HG03575 (cell line): ENCODE data around the gene VRK1.

ENCODE experiments used
- ATAC-seq: cut with Tn5 transposase; IDR thresholded peaks from one replicate; pipeline ENCODE4 v1.9.1; 2021; ENCODE audit not compliant: unreplicated experiment, insufficient number of reproducible peaks, low FRiP score; ENCODE audit errors: extremely low read depth

The VRK1 gene

DNA sequence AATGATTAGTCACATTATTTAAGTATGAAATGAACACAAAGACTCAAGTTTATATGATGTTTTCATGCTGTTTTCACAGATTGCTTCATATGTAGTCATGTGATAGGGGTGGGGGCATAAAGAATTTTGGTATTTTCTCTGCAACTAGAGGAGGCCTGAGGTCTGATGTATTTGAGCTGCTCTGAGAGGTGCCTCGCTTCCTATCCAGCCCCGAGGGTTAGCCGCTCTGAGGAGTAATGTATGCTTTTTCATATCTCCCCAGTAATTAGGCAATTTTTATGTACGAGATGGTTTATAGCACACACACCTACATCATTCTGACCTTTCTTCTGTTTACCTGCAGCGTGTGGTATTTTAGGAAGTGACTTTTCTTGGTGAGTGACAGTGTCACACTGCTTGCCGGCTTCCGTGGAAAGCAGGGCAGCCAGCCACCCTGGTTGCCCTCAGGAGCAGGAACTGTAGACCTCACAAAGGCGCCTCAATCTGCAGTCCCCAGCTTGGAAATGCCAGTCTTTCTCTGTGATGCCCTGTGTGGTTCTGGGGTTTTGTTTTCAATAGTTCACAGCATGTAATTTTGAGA is 106.4 kb downstream of the VRK1 start:
- no peak for ATAC-seq

- no peak for ATAC-seq
Measured at GRCh38 chr14:96904201-96904600, 107.0 kb downstream of the VRK1 start.

DNA sequence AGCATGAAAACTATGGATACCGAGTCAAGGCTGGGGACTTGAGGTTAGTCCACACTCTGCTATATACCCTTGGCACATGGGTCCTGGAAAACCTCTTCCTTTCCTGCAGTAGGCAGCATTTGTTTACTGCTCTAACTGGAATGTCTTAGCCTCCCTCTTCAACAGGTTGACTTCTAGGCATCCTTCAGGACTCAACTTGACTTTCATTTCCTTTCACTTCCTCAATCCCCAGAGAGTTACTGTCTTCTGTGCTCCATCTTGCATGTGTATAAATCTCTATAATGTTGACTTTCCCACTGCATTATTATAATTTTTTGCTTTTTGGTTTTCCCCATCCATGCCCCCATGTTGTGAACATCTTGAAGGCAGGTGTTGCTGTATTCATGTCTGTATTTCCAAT is 107.9 kb downstream of the VRK1 start:
- ATAC-seq: no peak

DNA sequence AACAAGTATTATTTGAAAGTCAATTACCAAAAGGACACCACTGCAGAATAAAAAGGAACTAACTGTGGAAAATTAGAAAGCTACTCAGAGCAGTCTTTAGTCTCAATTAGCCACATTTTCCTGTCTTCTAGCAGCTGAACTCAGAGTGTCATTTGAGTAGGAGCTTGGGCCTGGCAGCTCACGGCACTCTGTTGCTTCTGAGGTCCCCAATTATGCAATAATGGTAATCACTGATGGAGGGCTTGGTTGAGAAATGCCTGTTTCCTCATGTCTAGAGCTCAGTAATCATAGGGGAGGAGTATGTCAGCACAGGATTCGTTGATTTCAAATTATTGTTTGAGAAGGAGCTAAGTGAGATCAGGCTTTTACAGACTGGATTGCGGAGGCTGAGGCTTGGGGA is 108.6 kb downstream of the VRK1 start:
- ATAC-seq: no peak

DNA sequence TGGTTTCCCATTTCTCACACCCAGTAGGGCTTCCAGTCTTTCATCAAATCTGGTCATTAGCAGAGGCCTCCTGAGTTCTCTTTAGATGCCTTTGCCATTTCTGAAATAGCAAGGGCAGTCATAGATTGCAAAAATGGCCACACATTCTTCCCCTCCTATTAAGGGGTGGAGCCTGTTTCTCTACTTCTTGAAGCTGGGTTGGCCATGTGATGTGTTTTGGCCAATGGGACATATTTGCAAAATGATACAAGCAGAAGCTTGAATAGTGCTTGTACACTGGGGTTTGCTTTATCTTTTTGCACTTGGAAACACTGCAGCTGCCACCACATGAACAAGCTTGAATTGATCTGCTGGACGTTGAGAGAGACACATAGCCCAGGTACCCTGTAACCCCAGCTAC is 109.3 kb downstream of the VRK1 start:
- no peak for ATAC-seq

DNA sequence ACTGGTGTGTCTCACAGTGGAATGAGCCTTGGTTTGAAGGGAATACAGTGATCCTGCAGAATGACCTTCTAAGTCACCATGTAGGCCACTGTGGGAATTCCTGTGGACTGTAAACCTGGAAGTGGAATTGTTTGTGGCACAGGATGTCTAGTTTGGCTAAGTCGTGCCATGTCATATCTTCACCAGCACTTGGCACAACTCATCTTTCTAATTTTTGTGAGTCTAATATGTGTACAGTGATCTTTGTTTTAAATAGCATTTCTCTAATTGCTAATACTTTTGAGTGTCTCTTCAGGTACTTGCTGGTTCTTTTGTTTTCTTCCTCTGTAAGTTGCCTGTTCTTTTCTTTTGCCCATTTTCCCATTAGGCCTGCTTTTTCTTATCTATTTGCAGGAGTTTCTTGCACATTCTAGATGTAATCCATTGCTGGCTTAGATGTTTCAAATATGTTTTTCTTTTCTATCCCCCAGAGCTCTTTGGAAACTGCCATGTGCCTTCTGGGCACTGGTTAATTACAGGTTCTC is 112.7 kb downstream of the VRK1 start:
- no peak for ATAC-seq

DNA sequence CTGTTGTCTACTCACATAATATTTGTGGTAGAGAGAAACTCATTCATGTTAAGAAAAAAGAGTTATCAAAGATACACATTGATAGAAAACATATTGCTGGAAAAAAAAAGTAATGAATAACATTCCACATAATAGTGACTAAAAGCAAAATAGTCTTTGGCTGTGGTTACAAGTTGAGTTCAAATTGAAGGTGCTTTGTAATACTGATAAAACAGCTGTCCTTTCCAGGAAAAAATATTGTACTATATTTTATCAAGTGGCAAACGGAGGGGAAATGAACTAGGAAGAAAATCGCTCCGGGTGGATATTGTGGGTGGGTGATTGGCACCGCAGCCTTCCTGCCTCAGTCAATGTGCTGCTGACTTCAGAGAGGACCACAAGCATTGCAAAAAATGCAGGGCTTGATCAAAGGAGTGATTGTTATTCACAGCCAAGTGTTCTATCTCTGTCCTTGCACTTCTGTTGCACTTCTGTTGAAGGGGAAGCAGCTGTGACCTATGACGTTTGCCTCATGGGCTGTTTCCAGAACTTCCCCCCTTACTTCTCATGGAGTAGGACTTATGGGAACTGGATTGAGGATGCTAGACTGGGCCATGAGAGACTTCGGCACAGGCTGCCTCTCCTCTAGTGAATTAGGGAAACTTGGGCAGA is 114.4 kb downstream of the VRK1 start:
- ATAC-seq: no peak

GRCh38 chr14:96914571-96915128 is 117.5 kb downstream of the VRK1 start:
- ATAC-seq: no peak

GRCh38 chr14:96915478-96915877 is 118.3 kb downstream of the VRK1 start:
- ATAC-seq: no peak

DNA sequence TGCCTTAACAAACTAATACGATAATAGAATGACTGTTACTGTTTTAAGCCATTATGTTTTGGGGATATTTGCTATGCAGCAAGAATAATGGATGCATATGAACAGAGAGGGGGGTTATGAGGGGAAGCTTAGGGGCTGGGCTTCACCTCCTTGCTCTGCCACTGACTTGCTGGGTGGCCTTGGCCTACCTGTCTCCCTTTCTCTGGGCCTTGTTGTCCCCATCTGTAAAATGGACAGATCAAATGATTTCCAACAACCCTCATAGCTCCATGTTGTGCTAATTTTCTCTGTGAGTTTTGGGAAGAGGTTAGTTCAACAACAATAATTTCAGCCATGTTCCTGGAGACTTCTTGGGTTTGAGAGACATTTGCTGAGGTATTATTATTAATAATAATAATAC is 119.6 kb downstream of the VRK1 start:
- ATAC-seq: no peak

GRCh38 chr14:96917442-96917963 is 120.3 kb downstream of the VRK1 start:
- no peak for ATAC-seq

DNA sequence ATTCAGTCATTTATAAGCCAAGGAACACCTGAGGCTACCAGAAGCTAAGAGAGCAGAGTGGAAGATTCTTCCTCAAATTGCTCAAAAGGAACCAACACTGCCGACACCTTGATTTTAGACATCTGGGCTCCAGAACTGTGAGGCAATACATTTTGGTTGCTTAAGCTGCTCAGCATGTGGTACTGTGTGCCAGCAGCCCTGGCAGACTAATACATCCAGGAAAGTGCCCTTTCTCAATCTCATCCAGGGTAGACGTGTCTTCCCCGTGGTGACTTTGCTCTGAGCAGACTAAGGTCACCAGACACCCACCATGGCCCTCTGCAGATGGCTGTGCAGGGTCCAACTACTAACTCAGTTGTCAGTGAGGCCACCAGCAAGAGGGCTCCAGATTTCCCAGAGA is 122.8 kb downstream of the VRK1 start:
- no peak for ATAC-seq

DNA sequence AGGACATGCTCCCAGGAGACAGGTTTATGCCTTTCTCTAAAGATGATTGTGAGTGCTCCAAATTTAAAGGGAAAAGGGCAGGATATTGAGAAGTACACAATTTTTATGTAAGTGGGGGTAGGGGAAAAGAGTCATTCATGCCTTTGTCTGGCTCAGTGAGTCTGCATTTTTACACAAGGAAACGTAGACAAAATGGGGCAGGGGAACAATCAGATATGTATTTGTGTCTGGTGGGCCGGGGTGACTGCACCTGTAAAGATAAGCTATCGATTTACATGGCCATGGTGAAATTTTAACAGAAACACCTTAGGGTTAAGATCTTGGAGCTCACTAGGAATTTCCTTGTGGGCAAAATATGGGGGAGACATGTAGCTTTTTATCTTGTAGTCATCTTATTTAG is 123.6 kb downstream of the VRK1 start:
- ATAC-seq: no peak

DNA sequence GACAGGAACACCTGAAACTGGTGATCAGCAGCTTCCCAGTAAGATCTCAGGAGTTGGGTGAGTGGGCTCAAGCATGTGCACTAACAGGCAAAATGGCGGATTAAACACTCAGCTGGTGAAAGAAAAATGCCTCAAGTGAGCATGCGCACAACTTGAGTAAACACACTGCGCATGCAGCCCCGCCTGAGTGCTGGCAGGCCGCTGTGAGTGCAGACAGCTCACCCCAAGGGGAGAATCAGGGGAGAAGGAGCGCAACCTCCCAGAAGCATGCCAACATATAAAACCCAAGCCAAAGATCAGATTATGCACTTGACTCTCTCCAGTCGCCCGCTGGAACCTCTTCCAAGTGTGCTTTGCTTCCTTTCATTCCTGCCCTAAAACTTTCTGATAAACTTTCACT is 125.8 kb downstream of the VRK1 start:
- no peak for ATAC-seq

DNA sequence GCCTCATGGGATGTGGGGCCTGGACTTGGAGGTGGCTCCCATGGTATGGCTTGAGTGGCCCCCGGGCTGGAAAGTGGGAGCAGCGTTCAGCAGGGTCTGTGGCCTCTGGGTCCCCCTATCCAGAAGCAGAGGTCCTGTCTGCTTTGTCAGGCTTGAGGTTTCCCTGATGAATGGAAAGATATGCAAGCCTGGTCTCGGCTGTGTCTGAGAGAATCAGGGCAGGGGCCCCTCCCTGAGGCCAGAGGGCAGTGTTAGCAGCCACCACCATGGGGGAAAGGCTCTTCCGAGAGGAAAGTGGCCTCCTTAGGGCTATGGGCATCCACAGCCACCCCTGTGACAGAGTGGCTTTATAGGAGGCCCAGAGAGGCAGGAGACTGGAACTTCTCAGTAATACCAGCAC is 128.2 kb downstream of the VRK1 start:
- ATAC-seq: no peak

GRCh38 chr14:96926001-96926400 is 128.8 kb downstream of the VRK1 start:
- no peak for ATAC-seq

GRCh38 chr14:96928779-96929380 is 131.7 kb downstream of the VRK1 start:
- ATAC-seq: no peak

DNA sequence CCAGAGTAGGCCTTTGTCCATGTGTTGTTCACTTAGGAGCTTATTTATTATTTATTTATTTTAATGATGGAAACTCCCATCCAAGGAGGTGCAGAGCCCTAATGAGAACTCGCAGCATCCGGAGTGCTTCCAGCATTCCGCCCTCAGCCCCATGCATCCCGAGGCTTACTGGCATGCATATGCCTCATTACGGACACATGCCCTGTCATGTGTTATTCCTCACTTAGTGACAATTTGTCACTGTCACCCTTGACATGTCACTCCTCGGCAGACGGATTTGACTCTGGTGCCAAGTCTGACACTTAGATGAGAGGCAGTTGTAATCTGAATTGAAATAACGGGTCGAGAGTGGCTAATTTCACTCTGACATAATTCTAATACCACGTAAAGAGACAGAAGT is 132.8 kb downstream of the VRK1 start:
- ATAC-seq: no peak

DNA sequence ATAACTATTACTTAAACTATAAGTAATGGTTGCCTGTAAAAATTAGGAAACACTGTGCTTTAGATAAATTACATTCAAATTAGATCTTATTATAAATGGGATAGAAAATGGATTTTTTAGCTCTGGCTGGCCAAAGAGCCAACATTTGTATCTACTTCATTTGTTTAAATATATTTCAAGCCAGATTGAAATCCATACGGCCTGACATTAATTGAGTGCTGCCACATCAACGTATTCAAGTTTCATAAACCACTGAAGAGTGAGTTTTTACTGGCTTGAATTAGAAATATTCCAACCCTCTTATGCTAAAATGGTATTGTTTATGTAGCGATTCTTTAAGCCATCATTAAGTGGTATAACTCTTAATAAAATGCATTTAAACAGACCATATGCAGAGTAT is 133.3 kb downstream of the VRK1 start:
- no peak for ATAC-seq
